K562 (cell line): Measurements from ENCODE around the gene WDR45B. TPM values are rescaled to one million over a fixed set of nuclear protein-coding genes. Genes with fewer than 3 reads are reported as not detected.

Source experiments
- ATF7 ChIP-seq: fragments of 450-650 bp; IDR thresholded peaks from 2 replicates; pipeline ENCODE4 v1.7.1; 2014; ENCODE audit warnings: mild to moderate bottlenecking, moderate library complexity
- CHAMP1 ChIP-seq: fragments of 450-650 bp; IDR thresholded peaks from 2 replicates; pipeline ENCODE4 v1.6.1; 2016; ENCODE audit warnings: mild to moderate bottlenecking
- FIP1L1 ChIP-seq: fragments of 200-400 bp; formaldehyde crosslinking; IDR thresholded peaks from 2 replicates; pipeline ENCODE4 v1.6.1; 2018; ENCODE audit warnings: mild to moderate bottlenecking, low read depth, low read length; ENCODE audit not compliant: poor library complexity, severe bottlenecking
- HCFC1 ChIP-seq: IDR thresholded peaks from 2 replicates; pipeline ENCODE4 v1.6.1; 2012; ENCODE audit warnings: low read depth, low read length, improper control_type of control experiment
- JUND ChIP-seq, 2 experiments: IDR thresholded peaks; 2 replicates in 1 of 2; 3 replicates in 1 of 2; pipeline ENCODE4 v1.6.1; 2011; ENCODE audit warnings: borderline replicate concordance in 2 of 2, low read depth in 2 of 2, low read length in 2 of 2, improper control_type of control experiment in 1 of 2, missing biosample characterization in 1 of 2, missing genetic modification characterization in 1 of 2, missing genetic modification reagents in 1 of 2
- KAT8 ChIP-seq: fragments of 450-650 bp; IDR thresholded peaks from 2 replicates; pipeline ENCODE4 v1.6.1; 2016; ENCODE audit warnings: low read depth, mild to moderate bottlenecking
- KLF10 ChIP-seq: fragments of 250-450 bp; sonication (Bioruptor Pico); IDR thresholded peaks from 2 replicates; pipeline ENCODE4 v1.6.1; 2021; ENCODE audit warnings: matching md5 sums
- MCM5 ChIP-seq: fragments of 450-650 bp; IDR thresholded peaks from 2 replicates; pipeline ENCODE4 v1.6.1; 2016; ENCODE audit warnings: low read depth
- NEUROD1 ChIP-seq: fragments of 150-350 bp; IDR thresholded peaks from 2 replicates; pipeline ENCODE4 v1.6.1; 2014; ENCODE audit warnings: borderline replicate concordance, low read length, low read depth; ENCODE audit not compliant: partially characterized antibody
- NKRF ChIP-seq: fragments of 450-650 bp; IDR thresholded peaks from 2 replicates; pipeline ENCODE4 v1.6.1; 2016; ENCODE audit warnings: borderline replicate concordance
- NONO ChIP-seq, 2 experiments: fragments of 200-400 bp in 1 of 2; fragments of 450-650 bp in 1 of 2; formaldehyde crosslinking in 1 of 2; IDR thresholded peaks; 2 replicates each; pipeline ENCODE4 v1.6.1; 2017; ENCODE audit warnings: low read depth in 2 of 2, mild to moderate bottlenecking in 2 of 2, moderate library complexity in 2 of 2, low read length in 1 of 2
- NR0B1 ChIP-seq: fragments of 450-650 bp; IDR thresholded peaks from one replicate; pipeline ENCODE4 v1.6.1; 2018; ENCODE audit warnings: mild to moderate bottlenecking, moderate library complexity; ENCODE audit not compliant: partially characterized antibody
- POLR2B ChIP-seq: fragments of 450-650 bp; IDR thresholded peaks from 2 replicates; pipeline ENCODE4 v1.6.1; 2018; ENCODE audit warnings: low read depth; ENCODE audit not compliant: partially characterized antibody
- SP1 ChIP-seq: sonication (generic); formaldehyde crosslinking; IDR thresholded peaks from 2 replicates; pipeline ENCODE4 v1.8.1; 2022; ENCODE audit warnings: mild to moderate bottlenecking, missing genetic modification reagents
- TCF7 ChIP-seq: sonication (generic); IDR thresholded peaks from 2 replicates; pipeline ENCODE4 v1.6.1; 2016; ENCODE audit warnings: antibody characterized with exemption, borderline replicate concordance
- ZC3H8 ChIP-seq: fragments of 450-650 bp; IDR thresholded peaks from 2 replicates; pipeline ENCODE4 v1.6.1; 2017
- ZFPM2 ChIP-seq: fragments of 250-450 bp; sonication (Bioruptor Pico); IDR thresholded peaks from 2 replicates; pipeline ENCODE4 v1.5.1; 2022; ENCODE audit warnings: mild to moderate bottlenecking
- ZNF41 ChIP-seq: fragments of 250-450 bp; sonication (Bioruptor Pico); conservative IDR thresholded peaks from 2 replicates; pipeline ENCODE4 v1.4.0; 2020; ENCODE audit warnings: mild to moderate bottlenecking
- ZNF639 ChIP-seq, 2 experiments: fragments of 200-800 bp in 1 of 2; sonication (Bioruptor generic) in 1 of 2; sonication (generic) in 1 of 2; formaldehyde crosslinking in 1 of 2; IDR thresholded peaks in 1 of 2; conservative IDR thresholded peaks in 1 of 2; 2 replicates each; pipeline versions ENCODE4 v1.5.0 to v1.6.1; 2016 to 2020; ENCODE audit warnings: missing compliant biosample characterization in 1 of 2, missing genetic modification characterization in 1 of 2, missing genetic modification reagents in 1 of 2
- ZNF764 ChIP-seq: fragments of 250-450 bp; sonication (Bioruptor Pico); IDR thresholded peaks from 2 replicates; pipeline ENCODE4 v1.4.0; 2020; ENCODE audit warnings: low read depth, mild to moderate bottlenecking, moderate library complexity
- ZNF766 ChIP-seq: fragments of 200-800 bp; sonication (Bioruptor generic); conservative IDR thresholded peaks from 2 replicates; pipeline ENCODE4 v1.6.1; 2016; ENCODE audit warnings: missing genetic modification characterization, missing compliant biosample characterization
- polyA plus RNA-seq, 8 experiments: library from polyadenylated mRNA; depleted of rRNA in 4 of 8; stranded (reverse) in 5 of 8; unstranded in 3 of 8; fragments of >200 nt; fragmentation: Nextera tagmentation in 2 of 8; fragmentation: Illumina TruSeq in 1 of 8; extraction: Ambion mirVana in 2 of 8; extraction: Trizol in 1 of 8; gene quantifications; 2 replicates each; pipeline versions ENCODE4 v1.2.1 to v1.2.3, GENCODE V29; 2011 to 2014; ENCODE audit warnings: inconsistent platforms in 1 of 8, missing spikeins in 1 of 8
- total RNA-seq, 7 experiments: library from RNA; depleted of rRNA in 6 of 7; stranded (reverse); fragments of >200 nt in 6 of 7; fragmentation: Illumina TruSeq in 2 of 7; extraction: Trizol in 2 of 7; gene quantifications; 2 replicates each; pipeline versions ENCODE4 v1.2.1 to v1.2.3, GENCODE V29; 2011 to 2021; ENCODE audit warnings: low replicate concordance in 1 of 7

The WDR45B gene
- total and polyA plus RNA-seq, 9 of the 15 experiments (the other 6 are each of a cell fraction or from before 2014, with no cell fraction given) = 0.72 to 74.4 (median 35.9) TPM

GRCh38 chr17:82648165-82648668, at the start of gene WDR45B (continued):
- TF ChIP-seq NEUROD1 = peak; percentile 60
- no peak for TF ChIP-seq KAT8
- TF ChIP-seq ZNF639 (CRISPR knock-in tag; conservative IDR thresholded peaks at IDR 0.05 in 1 of 2, IDR thresholded peaks at IDR 0.05 in 1 of 2) = peak in 1 of 2 experiments; percentile 89; a peak in 2 of 4 replicates
- TF ChIP-seq ZC3H8 = no peak
- peak; percentile 40; the same call in 1 of the 2 replicates for TF ChIP-seq ZNF766 (CRISPR knock-in tag)
- TF ChIP-seq JUND (IDR thresholded peaks at IDR 0.05; ENCODE audit: borderline replicate concordance, low read depth, low read length) = peak; percentile 25; the same call in 1 of the 2 replicates
- TF ChIP-seq JUND (tag; IDR thresholded peaks at IDR 0.05; ENCODE audit: borderline replicate concordance, low read depth, low read length) = no peak; the same call in 2 of the 3 replicates
- TF ChIP-seq HCFC1 = peak; percentile 77
- TF ChIP-seq FIP1L1 = peak; percentile 40
- peak; percentile 86 for TF ChIP-seq SP1
- no peak for TF ChIP-seq NR0B1
- TF ChIP-seq TCF7 = no peak
- no peak for TF ChIP-seq ZFPM2 (CRISPR knock-in tag)
- TF ChIP-seq ZNF41 (CRISPR knock-in tag) = no peak
- TF ChIP-seq ATF7 = peak; percentile 48
- no peak for TF ChIP-seq KLF10 (CRISPR knock-in tag)
- peak in 1 of 2 experiments; percentile 77; a peak in 2 of 4 replicates for TF ChIP-seq NONO (IDR thresholded peaks at IDR 0.05; ENCODE audit: low read depth in 2 of 2, low read length in 1 of 2)
- peak; percentile 74 for TF ChIP-seq POLR2B
- no peak for TF ChIP-seq CHAMP1
- TF ChIP-seq MCM5 = no peak
- TF ChIP-seq ZNF764 (CRISPR knock-in tag) = no peak
- TF ChIP-seq NKRF = no peak
